DND-41 (cell line): ENCODE data around the gene TTLL7.

Source experiments
- EZH2 ChIP-seq: IDR thresholded peaks from 3 replicates; pipeline ENCODE4 v1.6.1; 2012; ENCODE audit warnings: borderline replicate concordance, low read depth, mild to moderate bottlenecking, moderate library complexity, low read length, inconsistent platforms; ENCODE audit not compliant: severe bottlenecking
- TF ChIP-seq, protein P1 (sequence below): IDR thresholded peaks from 2 replicates; pipeline ENCODE4 v1.5.1; 2012; ENCODE audit warnings: borderline replicate concordance, low read length, moderate library complexity, mild to moderate bottlenecking; ENCODE audit not compliant: poor library complexity, severe bottlenecking; ENCODE audit errors: extremely low read depth

DNA sequence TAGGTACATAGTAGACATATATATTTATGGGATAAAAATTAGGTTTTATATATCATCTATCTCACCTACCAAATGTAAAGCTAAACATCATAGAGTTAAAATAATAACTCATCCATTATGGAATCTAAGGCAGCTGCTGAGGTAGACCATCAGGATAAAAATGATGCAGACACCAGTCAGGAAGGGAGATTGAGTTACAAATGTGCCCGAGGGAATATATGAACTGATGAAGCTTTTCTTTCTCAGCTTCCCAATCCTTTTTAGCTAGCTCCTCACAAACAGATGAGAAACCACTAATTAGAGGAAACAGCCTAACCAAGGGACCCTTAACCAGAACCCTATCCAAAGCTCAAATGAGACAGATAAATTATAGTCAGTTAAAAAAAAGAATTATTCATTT, 20.9 kb downstream of the TTLL7 start:
- TF ChIP-seq, protein P1, sequence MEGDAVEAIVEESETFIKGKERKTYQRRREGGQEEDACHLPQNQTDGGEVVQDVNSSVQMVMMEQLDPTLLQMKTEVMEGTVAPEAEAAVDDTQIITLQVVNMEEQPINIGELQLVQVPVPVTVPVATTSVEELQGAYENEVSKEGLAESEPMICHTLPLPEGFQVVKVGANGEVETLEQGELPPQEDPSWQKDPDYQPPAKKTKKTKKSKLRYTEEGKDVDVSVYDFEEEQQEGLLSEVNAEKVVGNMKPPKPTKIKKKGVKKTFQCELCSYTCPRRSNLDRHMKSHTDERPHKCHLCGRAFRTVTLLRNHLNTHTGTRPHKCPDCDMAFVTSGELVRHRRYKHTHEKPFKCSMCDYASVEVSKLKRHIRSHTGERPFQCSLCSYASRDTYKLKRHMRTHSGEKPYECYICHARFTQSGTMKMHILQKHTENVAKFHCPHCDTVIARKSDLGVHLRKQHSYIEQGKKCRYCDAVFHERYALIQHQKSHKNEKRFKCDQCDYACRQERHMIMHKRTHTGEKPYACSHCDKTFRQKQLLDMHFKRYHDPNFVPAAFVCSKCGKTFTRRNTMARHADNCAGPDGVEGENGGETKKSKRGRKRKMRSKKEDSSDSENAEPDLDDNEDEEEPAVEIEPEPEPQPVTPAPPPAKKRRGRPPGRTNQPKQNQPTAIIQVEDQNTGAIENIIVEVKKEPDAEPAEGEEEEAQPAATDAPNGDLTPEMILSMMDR: no peak
- no peak for TF ChIP-seq EZH2
